OCI-LY3 (cell line): ENCODE results near the gene SULT2B1.

Experiments used
- H2AFZ ChIP-seq: fragments of 200-600, 300-600 bp; shearing (Covaris generic); 2 replicates; pipeline ENCODE4 v1.6.0; 2014; ENCODE audit warnings: antibody characterized with exemption, low read depth, low read length
- H3K27ac ChIP-seq: fragments of 200-600, 300-600 bp; sonication (generic); 2 replicates; pipeline ENCODE4 v1.5.1; 2014; ENCODE audit warnings: mild to moderate bottlenecking, low read length, moderate library complexity, mixed read lengths
- H3K27me3 ChIP-seq: fragments of 200-600, 300-600 bp; sonication (generic); 2 replicates; pipeline ENCODE4 v1.6.1; 2014; ENCODE audit warnings: low read depth, low read length, mixed read lengths
- H3K36me3 ChIP-seq: fragments of 200-600, 300-600 bp; sonication (generic); replicated peaks from 2 replicates; pipeline ENCODE3; 2014; ENCODE audit warnings: low read depth, low read length, mixed read lengths
- H3K4me1 ChIP-seq: fragments of 300-600, 200-600 bp; sonication (generic); 2 replicates; pipeline ENCODE4 v1.6.1; 2014; ENCODE audit warnings: low read length, mixed read lengths
- H3K4me2 ChIP-seq: fragments of 200-600, 300-600 bp; sonication (generic); 2 replicates; pipeline ENCODE4 v1.6.1; 2014; ENCODE audit warnings: low read length, mixed read lengths
- H3K4me3 ChIP-seq: fragments of 300-600, 200-600 bp; sonication (generic); 2 replicates; pipeline ENCODE4 v1.5.1; 2014; ENCODE audit warnings: antibody characterized with exemption, mild to moderate bottlenecking, low read length, moderate library complexity
- H3K79me2 ChIP-seq: fragments of 300-600, 200-600 bp; shearing (Covaris generic); 2 replicates; pipeline ENCODE4 v1.6.1; 2014; ENCODE audit warnings: mild to moderate bottlenecking, low read length, mixed read lengths
- H3K9ac ChIP-seq: fragments of 300-600, 200-600 bp; shearing (Covaris generic); 2 replicates; pipeline ENCODE4 v1.6.0; 2014; ENCODE audit warnings: mild to moderate bottlenecking, low read length, moderate library complexity
- H3K9me3 ChIP-seq: fragments of 200-600, 300-600 bp; shearing (Covaris generic); 2 replicates; pipeline ENCODE4 v1.6.1; 2014; ENCODE audit warnings: low read length, mixed read lengths; ENCODE audit not compliant: insufficient read depth
- H4K20me1 ChIP-seq: fragments of 200-600, 300-600 bp; sonication (generic); 2 replicates; pipeline ENCODE4 v1.6.1; 2016; ENCODE audit warnings: low read length, mixed read lengths; ENCODE audit not compliant: insufficient read depth
- EZH2phosphoT487 ChIP-seq: fragments of 200-600 bp; shearing (Covaris generic); IDR thresholded peaks from 2 replicates; pipeline ENCODE4 v1.6.1; 2018; ENCODE audit warnings: antibody characterized with exemption, mixed run types, low read depth
- TF ChIP-seq, protein P1 (sequence below): fragments of 200-600, 300-600 bp; sonication (generic); IDR thresholded peaks from 2 replicates; pipeline ENCODE4 v1.5.1; 2014; ENCODE audit warnings: antibody characterized with exemption, low read length, low read depth

The SULT2B1 gene

DNA sequence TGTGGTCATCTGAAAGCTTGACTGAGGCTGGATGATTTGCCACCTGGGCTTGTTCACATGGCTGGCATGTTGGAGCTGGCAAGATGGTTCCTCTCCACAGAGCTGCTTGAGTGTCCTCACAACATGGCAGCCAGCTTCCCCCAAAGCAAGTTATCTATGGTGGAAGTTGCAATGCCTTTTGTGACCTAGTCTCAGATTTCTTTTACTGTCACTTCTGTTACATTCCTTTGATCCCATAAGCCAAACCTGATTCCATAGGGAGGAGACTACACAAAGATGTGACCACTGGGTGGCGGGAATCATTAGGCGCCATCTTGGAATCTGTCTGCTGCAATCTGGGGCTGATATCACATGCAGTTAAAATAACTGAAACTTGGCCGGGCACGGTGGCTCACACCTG is 22.8 kb upstream of the SULT2B1 start:
- H3K4me1 ChIP-seq = no peaks in the 10 kb centered on the region
- H3K9me3 ChIP-seq = peaks cover 13% of the 10 kb centered on the region; the same call in 1 of the 2 replicates
- H3K27ac ChIP-seq = no peak overlapping the region

DNA sequence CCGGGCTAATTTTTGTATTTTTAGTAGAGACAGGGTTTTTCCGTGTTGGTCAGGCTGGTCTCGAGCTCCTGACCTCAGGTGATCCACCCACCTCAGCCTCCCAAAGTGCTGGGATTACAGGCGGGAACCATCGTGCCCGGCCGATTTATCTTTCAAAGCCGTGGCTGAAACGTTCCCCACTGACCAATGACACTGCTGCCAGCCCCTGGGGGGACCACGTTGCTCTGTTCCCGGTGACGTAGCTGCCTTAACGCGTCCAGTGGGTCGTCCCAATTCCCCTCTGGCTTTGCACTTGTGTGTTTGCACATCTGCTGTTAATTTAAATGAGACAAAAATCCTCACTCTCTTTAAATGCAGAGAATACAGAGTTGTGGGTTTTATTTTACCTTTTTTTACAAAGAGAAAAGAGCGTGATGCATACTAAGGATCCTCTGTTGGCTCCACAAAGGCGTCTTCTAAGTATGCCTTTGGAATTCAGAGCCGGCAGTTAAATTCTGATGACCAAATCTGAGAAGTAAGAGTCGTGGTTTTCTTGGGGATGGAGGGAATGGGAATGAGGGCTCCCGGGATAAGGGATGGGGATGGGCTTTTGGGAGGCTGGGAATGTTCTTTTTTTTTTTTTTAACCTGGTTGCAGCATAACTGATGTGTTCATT is 21.8 kb upstream of the SULT2B1 start:
- Histone ChIP-seq H3K36me3 (no peaks in the 10 kb centered on the region), H4K20me1 (no peaks in the 10 kb centered on the region), H3K4me3 (no peak overlapping the region), H3K4me1 (no peaks in the 10 kb centered on the region), H3K27ac (no peak overlapping the region), H3K4me2 (no peak overlapping the region), H3K9me3 (peaks cover 8% of the 10 kb centered on the region; the same call in 1 of the 2 replicates), H3K9ac (no peak overlapping the region), H2AFZ (no peak overlapping the region), H3K79me2 (no peaks in the 10 kb centered on the region), H3K27me3 (peaks cover 4% of the 10 kb centered on the region; the same call in 1 of the 2 replicates)
- TF ChIP-seq EZH2phosphoT487 = no peak
- TF ChIP-seq, protein P1, sequence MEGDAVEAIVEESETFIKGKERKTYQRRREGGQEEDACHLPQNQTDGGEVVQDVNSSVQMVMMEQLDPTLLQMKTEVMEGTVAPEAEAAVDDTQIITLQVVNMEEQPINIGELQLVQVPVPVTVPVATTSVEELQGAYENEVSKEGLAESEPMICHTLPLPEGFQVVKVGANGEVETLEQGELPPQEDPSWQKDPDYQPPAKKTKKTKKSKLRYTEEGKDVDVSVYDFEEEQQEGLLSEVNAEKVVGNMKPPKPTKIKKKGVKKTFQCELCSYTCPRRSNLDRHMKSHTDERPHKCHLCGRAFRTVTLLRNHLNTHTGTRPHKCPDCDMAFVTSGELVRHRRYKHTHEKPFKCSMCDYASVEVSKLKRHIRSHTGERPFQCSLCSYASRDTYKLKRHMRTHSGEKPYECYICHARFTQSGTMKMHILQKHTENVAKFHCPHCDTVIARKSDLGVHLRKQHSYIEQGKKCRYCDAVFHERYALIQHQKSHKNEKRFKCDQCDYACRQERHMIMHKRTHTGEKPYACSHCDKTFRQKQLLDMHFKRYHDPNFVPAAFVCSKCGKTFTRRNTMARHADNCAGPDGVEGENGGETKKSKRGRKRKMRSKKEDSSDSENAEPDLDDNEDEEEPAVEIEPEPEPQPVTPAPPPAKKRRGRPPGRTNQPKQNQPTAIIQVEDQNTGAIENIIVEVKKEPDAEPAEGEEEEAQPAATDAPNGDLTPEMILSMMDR = no peak

More for the DNA sequence above, 22.8 kb upstream of the SULT2B1 start:
- H3K36me3 ChIP-seq = peaks cover 3% of the 10 kb centered on the region
- no peaks in the 10 kb centered on the region for H4K20me1 ChIP-seq
- no peak overlapping the region for H2AFZ ChIP-seq
- H3K4me2 ChIP-seq = no peak overlapping the region
- peaks cover 4% of the 10 kb centered on the region; the same call in 1 of the 2 replicates for H3K27me3 ChIP-seq
- TF ChIP-seq EZH2phosphoT487 = no peak
- TF ChIP-seq, protein P1 = no peak
- H3K4me3 ChIP-seq = no peak overlapping the region
- no peak overlapping the region for H3K9ac ChIP-seq
- no peaks in the 10 kb centered on the region for H3K79me2 ChIP-seq

DNA sequence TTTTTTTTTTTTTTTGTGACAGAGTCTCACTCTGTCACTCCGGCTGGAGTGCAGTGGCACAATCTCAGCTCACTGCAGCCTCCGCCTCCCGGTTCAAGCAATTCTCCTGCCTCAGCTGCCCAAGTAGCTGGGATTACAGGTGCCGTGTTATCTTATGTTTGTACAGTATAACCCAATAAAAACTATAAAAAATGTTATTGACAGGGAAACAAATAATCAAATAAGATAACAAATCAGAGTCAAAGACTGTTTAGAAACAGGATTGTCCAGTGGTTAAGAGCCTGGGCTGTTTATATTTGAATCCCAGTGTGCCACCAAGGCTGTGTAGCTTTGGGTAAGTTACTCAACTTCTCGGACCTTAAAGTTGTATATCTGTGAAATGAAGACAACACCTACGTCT is 21.2 kb upstream of the SULT2B1 start:
- no peak overlapping the region for H3K4me2 ChIP-seq
- H4K20me1 ChIP-seq = no peaks in the 10 kb centered on the region
- H3K4me1 ChIP-seq = no peaks in the 10 kb centered on the region
- no peak overlapping the region for H3K9ac ChIP-seq
- peaks cover 4% of the 10 kb centered on the region; the same call in 1 of the 2 replicates for H3K27me3 ChIP-seq
- H3K9me3 ChIP-seq = peaks cover 8% of the 10 kb centered on the region; the same call in 1 of the 2 replicates
- no peaks in the 10 kb centered on the region for H3K36me3 ChIP-seq
- TF ChIP-seq, protein P1 = no peak
- H3K79me2 ChIP-seq = no peaks in the 10 kb centered on the region
- no peak overlapping the region for H3K4me3 ChIP-seq
- H2AFZ ChIP-seq = no peak overlapping the region
- H3K27ac ChIP-seq = no peak overlapping the region

DNA sequence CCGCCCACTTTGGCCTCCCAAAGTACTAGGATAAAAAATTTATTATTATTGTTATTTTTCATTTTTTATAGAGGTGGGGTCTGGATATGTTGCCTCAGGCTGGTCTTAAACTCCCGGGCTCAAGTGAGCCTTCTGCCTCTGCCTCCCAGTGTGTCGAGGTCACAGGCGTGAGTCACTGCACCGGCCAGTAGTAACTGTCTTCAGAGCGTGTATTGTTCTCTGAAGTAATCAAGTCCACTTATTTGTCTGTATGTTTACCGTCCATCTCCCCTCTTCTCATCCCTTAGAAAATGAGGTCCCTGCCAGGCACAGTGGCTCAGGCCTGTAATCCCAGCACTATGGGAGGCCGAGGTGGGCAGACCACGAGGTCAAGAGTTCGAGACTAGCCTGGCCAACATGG is 18.2 kb upstream of the SULT2B1 start:
- Histone ChIP-seq H4K20me1 (no peaks in the 10 kb centered on the region), H3K36me3 (no peaks in the 10 kb centered on the region), H3K9ac (no peak overlapping the region), H3K4me1 (no peaks in the 10 kb centered on the region), H3K4me2 (no peak overlapping the region), H2AFZ (no peak overlapping the region), H3K9me3 (peaks cover 4% of the 10 kb centered on the region; the same call in 1 of the 2 replicates), H3K79me2 (no peaks in the 10 kb centered on the region), H3K4me3 (no peak overlapping the region), H3K27ac (no peak overlapping the region), H3K27me3 (peaks cover 4% of the 10 kb centered on the region; the same call in 1 of the 2 replicates)
- no peak for TF ChIP-seq EZH2phosphoT487
- TF ChIP-seq, protein P1 = no peak
